DMS 273 treated with DMSO at 0.1 percent for 48 hours (cell line): ENCODE data around the gene SESN1.
"Not testable (repeated sequence)": the region's sequence is repeated elsewhere in the genome, so short reads cannot be mapped to it uniquely, and the experiment has no call there.

Experiments
- DNase-seq: peaks from one replicate; lab custom pipeline; 2025; lab: John Stamatoyannopoulos, UW

SESN1 gene

DNA sequence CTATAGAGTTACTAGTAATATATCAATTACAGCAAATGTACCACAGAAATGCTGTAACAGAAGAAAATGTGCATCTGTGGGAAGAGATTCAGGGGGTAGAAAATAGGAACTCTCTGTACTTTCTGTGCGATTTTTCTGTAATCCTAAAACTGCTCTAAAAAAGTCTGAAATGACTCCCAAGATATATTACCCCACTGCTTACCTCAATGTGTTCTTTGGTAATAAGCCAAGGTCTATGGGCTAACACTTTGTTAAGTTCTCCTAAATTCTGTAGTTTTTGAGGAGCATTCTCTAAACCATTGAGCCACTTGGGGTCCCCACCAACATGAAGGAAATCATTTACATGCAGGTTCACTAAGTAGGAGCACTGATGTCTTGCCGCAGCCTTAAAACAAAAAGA is 94.4 kb downstream of the SESN1 start:
- no peak for DNase-seq

DNA sequence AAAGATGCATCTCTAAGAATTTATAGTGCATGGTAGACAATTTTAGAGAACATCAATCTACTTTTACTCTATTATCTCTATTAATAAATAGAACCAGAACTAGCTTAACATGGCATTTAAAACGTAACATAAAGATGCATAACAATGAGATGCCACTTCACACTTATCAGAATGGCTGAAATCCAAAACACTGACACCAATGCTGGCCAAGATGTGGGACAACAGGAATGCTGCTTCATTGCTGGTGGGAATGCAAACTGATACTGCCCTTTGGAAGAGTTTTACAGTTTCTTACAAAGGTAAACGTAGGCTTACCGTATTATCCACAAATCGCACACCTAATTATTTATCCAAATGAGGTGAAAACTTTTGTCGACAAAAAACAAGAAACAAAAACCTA is 95.2 kb downstream of the SESN1 start:
- no peak for DNase-seq

DNA sequence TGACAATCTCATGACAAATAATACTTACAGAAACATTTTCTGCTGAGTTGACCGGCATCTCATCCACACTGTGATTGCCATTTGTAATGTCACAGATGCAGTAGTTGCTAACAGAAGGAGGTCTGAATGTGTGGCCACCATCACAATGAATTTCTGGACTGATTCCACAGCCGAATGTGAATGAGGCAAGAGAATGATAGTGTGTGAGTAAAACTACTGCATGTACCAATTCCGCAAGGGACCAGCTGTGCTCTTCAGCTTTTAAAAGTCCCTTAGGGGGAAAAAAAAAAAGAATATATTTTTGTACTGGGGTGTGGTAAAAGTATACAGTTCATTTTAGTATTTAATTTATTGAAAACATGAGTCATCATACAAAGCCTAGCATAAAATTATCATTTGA is 96.2 kb downstream of the SESN1 start:
- no peak for DNase-seq

DNA sequence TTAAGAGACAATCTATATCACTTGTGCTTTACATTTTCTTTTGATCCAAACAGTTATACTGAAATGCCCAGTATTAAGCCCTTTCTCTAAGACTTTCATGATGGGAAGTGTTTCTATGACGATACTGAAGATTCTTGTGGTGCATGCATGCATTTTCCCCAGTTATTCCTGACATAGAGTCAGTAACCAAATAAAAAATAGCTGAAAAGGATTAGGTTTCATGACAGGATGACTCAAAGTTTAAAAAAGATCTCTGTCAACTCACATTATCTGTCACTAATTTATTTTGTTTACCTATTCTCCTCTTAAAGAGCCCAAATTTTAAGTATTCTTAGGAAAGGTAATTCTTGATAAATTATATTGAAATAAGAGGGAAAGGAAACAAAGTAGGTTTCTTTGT is 98.4 kb downstream of the SESN1 start:
- DNase-seq, result no peak

DNA sequence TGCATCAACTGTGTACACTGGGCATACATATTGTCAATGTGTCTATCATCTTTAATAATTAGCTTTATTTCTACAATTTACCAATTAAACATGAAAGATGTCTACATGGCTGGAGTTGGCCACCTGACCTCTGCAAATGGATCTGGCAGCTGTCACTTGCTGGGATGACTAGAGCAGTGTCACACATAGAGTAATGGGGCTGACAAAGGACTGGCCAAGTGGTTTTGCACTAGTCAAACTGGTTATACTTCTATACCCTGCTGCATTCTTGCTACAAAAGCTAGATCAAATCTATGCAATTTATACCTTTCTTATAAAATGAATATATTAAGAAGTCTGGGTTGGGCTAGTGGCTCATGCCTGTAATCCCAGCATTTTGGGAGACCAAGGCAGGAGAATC is 99.3 kb downstream of the SESN1 start:
- no peak for DNase-seq

DNA sequence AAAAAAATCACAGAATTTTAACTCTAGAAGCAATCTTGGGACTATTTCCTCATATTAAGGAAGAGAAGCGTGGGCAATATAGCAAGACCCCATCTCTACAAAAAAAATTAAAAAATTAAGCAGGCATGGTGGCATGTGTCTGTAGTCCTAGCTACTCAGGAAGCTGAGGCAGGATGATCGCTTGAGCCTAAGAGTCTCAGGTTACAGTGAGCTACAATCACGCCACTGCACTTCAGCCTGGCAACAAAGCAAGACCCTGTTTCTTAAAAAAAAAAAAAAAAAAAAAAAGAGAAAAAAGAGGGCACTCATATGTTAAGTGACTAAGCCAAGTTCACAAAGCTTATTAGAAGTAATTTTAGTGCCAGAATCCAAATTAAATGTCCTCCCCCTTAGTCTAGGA is 100.8 kb downstream of the SESN1 start:
- no peak for DNase-seq

DNA sequence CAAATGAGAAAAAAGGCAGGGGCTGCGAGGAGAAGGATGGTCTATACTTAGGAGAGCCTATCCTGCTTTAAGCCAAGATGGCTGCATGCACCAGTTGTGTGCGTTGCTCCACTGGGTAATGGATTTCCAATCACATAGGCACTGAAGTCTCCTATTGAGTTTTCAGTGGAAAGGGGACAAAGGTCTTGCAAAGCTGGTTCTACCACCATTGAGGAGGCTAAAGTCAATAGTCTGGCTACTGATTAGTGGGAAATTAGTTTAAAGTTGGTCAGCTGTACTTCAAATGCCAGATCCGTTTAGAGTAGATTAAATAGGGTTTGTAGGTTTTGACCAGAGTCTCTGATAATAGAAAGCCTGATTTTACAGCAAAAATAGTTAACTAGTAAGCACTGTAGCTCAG is 104.9 kb downstream of the SESN1 start:
- no peak for DNase-seq

DNA sequence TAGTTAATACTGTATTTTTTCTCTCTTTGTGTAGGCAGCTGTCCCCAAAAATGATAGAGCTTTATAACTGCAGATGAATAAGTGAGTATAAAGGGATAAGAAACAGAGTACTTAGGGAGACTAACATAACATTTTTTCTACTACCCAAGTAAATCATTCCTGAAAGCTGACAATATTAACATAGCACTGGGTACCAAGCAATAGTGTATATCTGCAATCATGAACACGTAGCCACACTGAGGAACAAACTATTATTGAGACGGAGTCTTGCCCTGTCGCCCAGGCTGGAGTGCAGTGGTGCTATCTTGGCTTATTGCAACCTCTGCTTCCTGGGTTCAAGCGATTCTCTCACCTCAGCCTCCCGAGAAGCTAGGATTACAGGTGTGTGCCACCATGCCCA is 105.9 kb downstream of the SESN1 start:
- no peak for DNase-seq

DNA sequence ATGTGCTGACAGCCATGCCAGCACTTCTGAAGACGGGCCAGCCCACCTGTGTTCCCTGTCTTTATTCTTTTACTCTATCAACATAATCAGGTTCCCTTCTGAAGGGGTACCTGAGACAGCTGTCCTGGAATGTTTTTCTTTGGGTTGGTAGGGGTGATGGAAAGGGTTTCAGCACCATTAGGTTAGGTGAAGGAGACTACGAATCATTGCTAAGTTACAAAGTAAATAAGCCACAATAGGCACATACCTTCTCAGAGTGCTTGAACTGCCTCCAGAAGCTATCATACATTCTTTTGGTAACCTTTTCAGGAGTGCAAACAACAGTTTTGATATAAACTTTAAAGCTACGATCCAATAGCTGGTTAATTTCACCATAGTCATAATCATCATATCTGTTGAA is 106.3 kb downstream of the SESN1 start:
- no peak for DNase-seq

DNA sequence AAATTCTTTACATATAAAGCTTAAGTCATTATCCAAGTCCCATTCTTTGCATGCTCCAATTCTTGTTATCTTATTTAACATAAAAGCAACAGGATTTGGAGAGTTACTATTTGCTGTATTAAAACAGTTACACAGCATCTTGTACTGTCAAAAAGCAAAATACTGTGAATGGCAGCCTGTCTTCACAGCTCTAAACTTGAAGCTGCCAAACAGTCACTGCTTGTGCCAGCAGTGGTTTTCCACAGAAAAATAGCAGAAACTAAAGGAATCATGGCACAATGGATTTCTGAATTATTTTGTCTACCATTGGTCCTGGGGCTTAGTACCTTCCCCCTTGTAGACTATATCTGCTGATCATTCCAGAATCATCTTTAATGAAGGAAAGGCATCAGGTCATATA is 107.5 kb downstream of the SESN1 start:
- DNase-seq, result no peak

DNA sequence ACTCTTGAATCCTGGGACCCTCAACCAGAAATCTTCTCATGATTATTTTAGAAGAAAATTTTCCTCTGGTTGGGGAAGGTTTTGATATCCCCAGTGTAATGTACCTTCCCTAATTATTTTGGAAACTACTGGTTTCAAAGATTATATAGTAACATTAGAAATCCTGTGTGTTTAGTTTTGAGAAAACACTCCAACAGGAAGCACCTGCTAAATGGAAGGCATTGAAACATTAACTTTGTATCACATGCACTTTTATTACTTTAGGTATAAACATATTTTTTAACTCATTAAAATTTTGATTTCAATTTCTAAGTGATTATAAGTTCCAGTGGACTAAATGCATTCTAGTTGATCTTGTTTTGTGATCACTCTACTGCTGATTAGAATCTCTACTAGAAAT is 109.3 kb downstream of the SESN1 start:
- DNase-seq, result no peak

DNA sequence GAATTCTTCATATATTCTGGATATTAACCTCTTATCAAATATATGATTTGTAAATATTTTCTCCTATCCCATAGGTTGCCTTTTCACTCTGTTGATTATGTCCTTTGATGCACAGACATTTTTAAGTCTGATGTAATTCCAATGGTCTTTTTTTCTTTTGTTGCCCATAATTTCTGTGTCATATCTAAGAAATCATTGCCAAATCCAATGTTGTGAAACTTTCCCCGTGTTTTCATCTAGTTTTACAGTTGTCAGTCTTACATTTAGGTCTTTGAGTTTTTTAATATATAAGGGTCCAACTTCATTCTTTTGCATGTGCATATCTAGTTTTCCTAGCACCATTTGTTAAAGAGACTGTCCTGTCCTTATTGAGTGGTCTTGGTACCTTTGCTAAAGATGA is 111.5 kb downstream of the SESN1 start:
- DNase-seq, result no peak

DNA sequence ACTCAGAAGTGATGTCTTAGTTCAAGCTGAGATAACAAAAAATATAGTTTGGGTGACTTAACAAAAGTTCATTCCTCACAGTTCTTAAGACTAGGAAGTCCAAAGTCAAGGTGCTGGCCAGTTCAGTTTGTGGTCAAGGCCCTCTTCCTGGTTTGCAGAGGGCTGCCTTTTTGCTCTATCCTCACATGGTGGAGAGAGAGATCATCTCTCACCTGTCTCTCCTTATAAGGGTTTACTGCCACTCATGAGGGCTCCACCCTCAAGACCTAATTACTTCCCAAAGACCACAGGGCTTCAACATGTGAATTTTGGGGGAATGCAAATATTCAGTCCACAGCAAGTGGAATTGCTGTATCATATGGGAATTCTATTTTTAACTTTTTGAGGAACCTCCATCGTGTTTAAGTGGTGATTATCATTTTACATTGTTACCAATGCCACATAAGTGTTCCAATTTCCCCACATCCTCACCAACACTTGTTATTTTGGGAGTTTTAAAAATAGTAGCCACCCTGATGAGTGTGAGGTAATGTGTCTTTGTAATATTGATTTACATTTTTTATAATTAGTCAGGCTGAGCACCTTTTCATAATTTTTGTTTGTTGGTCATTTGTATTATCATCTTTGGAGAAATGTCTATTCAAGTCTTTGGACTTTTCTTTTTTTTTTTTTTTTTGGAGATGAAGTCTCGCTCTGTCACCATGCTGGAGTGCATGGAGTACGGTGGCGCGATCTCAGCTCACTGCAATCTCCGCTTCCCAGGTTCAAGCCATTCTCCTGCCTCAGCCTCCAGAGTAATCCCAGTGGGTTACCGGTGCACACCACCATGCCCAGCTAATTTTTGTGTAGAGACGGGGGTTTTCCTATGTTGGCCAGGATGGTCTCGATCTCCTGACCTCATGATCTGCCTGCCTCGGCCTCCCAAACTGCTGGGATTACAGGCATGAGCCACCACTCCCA is 112.2 kb downstream of the SESN1 start:
- no peak for DNase-seq

DNA sequence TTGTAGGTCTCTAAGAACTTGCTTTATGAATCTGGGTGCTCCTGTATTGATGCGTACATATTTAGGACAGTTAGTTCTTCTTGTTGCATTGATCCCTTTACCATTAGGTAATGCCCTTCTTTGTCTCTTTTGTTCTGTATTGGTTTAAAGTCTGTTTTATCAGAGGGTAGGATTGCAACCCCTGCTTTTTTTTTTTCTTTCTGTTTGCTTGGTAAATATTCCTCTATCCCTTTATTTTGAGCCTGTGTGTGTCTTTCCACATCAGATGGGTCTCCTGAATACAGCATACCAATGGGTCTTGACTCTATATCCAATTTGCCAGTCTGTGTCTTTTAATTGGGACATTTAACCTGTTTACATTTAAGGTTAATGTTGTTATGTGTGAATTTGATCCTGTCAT is 116.0 kb downstream of the SESN1 start:
- not testable (repeated sequence) for DNase-seq

DNA sequence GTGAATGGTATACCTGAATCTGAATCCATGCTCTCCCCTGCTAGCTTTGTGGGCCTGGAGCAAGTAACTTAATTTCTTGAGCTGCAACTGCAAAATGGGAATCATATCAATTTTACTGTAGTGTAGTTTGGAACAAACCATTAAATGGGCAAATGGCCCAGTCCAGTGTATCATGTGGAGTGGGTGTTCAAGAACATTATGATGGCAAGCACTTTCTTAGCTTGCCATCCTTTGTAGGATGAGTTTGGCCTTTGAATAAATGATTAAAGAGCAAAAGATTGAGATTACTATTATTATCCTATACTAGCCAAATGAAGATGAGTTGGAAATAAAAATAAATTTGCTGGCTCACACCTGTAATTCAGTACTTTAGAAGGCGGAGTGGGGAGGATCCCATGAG is 120.4 kb downstream of the SESN1 start:
- DNase-seq, result no peak

DNA sequence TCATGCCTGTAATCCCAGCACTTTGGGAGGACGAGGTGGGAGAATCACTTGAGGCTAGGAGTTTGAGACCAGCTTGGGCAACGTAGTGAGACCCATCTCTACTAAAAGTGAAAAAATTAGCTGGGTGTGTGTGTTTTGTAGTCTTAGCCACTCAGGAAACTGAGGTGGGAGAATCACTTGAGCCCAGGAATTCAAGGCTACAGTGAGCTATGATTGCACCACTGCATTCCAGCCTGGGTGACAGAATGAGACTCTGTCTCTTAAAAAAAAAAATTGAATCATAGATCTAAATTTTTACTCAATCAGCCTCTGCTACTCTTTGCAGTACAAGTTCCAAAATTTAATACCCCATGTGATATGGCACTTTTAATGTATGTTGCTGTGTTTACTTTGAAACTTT is 124.9 kb downstream of the SESN1 start:
- DNase-seq, result no peak

DNA sequence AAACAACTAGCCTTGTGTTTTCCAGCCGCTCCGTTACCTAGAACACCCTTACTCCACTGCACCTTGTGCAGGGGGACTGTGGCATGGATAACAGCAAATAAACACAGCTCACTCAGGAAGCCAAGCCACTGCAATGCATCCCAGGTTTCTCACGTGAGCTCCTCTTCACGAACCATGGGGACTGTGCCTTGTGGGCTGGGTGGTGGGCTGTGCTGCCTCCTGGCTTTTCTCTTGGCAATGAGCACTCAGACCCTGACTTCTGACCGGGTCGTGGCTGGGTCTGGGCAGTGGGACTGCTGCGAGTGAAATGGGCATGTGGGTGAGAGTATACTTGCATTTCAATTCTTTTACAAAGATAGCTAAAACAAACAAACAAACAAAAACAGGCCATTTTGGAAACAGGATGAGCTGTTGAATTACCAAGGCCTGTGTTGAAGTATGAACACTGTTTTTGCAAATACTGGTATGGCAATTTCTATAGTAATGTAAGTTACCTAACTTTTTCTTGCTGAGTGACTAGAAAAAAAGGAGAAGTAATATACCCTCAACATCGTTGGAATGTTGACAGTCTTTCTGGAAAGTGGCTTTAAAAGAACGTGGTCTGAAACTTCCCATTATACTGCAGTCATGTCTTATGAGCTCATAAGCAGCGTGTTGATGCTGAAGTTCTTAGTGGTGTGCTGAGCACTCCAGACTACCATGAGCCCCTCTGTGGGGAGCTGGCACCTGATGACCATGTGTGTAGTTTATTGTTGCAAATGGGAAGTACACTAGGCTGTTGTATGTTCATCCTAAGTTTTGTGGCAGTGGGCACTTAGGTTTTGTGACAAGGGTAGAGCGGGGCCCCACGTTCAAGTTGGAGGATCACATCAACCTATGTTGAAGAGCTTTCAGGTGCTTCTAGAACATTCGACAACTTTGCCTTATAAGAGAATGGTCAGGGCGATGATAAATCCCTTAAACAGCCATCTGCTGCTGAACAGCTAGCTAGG is 126.0 kb downstream of the SESN1 start:
- no peak for DNase-seq

DNA sequence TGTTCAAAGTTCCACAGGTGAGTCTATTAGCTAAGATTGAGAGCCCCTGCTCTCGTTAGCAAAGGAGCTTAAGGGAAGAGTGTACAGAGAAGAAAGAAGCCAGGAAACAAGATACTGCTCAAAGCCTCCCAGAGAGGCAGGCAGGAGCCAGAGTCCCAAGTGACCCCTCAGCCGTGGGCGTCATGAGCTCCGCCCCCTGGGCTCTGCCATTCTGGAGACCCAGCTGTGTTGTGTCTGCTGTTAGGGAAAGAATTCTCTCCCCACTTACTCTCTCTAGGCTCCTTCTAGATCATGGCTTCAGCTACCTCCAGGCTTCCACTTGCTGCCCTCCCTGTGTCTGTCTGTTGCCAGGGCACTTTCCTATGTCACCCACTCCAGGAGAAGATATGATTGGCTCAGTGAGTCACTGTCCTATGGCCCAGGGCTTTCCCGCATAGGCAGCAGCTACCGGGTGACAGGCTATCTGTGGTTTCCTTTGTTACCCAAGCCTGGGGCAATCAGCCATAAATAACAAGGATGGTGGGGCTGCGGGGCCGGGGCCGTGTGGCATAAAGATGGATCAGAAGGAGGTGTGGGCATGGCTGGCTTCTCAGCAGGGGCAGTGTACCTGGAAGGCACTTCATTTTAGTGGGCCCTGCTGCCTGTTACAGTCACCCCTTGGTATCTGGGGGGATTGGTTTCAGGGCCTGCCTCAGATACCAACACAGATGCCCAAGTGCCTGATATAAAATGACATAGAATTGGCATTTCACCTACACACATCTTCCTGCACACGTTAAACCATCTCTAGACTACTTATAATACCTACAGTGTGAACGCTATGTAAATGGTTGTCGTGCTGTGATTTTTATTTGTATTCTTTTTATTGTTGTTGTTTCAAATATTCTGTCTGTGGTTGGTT is 127.5 kb downstream of the SESN1 start:
- DNase-seq, result peak; percentile 40

DNA sequence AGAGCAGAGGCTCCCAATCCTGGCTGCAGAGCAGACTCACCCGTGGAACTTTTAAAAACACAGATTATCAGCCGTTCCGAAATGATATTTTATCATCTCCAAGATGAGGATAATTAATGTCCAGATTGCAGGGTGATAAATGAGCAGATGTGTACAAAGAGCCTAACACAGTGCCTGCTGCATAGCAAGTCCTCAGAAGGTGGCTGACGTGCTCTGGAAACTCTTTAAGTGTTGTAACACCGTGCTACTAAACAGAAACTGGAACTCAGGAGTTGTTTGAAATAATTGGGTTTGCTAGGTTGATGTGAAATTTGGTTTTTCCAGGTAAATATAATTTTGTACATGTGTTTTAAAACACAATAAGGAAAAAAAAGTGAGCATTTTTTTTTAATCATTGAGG is 128.4 kb downstream of the SESN1 start:
- no peak for DNase-seq

DNA sequence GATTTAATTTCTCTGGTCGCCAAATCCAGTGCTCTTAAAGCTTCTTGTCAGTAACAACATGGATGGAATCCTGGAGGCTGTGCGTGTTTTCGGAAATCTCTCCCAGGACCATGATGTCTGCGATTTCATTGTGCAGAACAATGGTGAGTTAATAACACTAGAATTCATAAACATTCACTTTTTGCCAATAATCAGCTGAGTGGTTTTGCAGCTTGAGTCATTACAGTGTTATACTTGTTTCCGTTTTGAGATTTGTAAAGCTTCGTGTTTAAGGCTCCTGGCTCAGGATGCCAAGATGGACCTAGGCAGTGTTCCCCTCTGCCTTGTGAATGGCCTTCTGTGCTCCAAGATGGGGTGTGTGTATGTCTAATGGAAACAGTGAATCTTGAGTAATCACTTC is 132.7 kb downstream of the SESN1 start:
- DNase-seq, result no peak

DNA sequence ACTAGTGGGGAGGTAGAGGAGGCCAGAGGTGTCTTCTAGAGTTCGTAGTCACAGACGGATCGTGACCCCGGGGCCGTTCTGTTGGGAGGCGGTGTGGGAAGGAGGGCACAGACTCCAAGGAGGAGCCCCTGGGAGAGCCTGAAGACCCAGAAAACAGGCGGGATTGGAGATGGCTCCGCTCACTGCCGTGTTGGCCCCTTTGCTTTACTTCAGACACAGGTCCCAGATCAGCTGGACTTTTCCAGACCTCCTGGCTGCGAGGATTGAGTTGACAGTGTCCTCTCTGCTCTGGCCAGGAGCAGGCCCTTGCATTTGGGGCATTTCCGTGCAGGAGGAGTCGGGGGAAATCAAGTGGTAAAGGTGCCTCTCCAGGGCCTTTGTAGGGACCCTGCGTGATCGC is 133.6 kb downstream of the SESN1 start:
- DNase-seq, result no peak

DNA sequence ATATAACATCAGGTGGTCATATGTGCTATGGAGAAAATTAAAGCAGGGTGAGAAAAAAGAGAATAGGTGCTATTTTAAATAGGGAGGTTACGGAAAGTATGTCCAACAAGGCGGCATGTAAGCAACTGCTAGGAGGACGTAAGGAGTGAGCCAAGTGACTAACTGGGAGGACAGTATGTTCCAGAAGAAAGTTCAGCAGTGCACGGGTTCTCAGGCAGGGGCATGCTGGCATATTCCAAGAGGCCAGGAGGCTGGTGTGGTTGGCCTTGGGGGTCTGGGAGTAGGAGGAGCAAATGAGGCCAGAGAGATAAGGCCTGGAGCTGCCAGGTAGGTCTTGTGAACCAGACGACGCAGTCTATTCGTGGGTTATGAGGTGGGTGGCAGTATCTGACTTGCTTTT is 134.0 kb downstream of the SESN1 start:
- no peak for DNase-seq
